Liver (tissue), 9 donors: ENCODE measurements around the gene TERT. TPM values are rescaled to one million over a fixed set of nuclear protein-coding genes. Genes with fewer than 3 reads are reported as not detected.

ENCODE experiments used
- DNase-seq: peaks from one replicate; pipeline ENCODE4 v3.0.0-alpha.2; 2017; ENCODE audit warnings: low spot score
- H3K27ac ChIP-seq, 2 donors: one replicate each; pipeline ENCODE4 v1.7.0; 2013; ENCODE audit warnings: inconsistent platforms in 2 of 2, low read length in 2 of 2, control low read depth in 1 of 2, low read depth in 1 of 2, mild to moderate bottlenecking in 1 of 2
- H3K27me3 ChIP-seq, 4 donors: one replicate each; pipeline versions ENCODE4 v1.6.1 to v1.7.0; 2013; ENCODE audit warnings: low read length in 3 of 4, inconsistent platforms in 1 of 4, mild to moderate bottlenecking in 1 of 4, moderate library complexity in 1 of 4; ENCODE audit not compliant: control insufficient read depth in 4 of 4, insufficient read depth in 4 of 4
- H3K36me3 ChIP-seq, 4 donors: one replicate each; pipeline versions ENCODE4 v1.6.1 to v1.7.0; 2013; ENCODE audit warnings: low read length in 3 of 4, mild to moderate bottlenecking in 3 of 4, low read depth in 1 of 4, moderate library complexity in 1 of 4; ENCODE audit not compliant: control insufficient read depth in 4 of 4, insufficient read depth in 3 of 4
- H3K4me1 ChIP-seq, 4 donors: one replicate each; pipeline versions ENCODE4 v1.6.1 to v1.7.0; 2013; ENCODE audit warnings: low read length in 3 of 4, mild to moderate bottlenecking in 3 of 4, moderate library complexity in 1 of 4; ENCODE audit not compliant: control insufficient read depth in 4 of 4, insufficient read depth in 4 of 4
- H3K4me3 ChIP-seq, 3 donors: one replicate each; pipeline versions ENCODE4 v1.6.1 to v1.7.0; 2013; ENCODE audit warnings: low read length in 3 of 3, control low read depth in 1 of 3, low read depth in 1 of 3, mild to moderate bottlenecking in 1 of 3
- H3K9ac ChIP-seq, 2 donors: one replicate each; pipeline ENCODE4 v1.7.0; 2013; ENCODE audit warnings: low read length in 2 of 2, mild to moderate bottlenecking in 2 of 2, moderate library complexity in 2 of 2, control low read depth in 1 of 2, low read depth in 1 of 2
- H3K9me3 ChIP-seq, 4 donors: one replicate each; pipeline versions ENCODE4 v1.6.1 to v1.7.0; 2013; ENCODE audit warnings: low read length in 3 of 4; ENCODE audit not compliant: control insufficient read depth in 4 of 4
- EGR1 ChIP-seq, 2 donors: IDR thresholded peaks; 2 replicates each; pipeline ENCODE4 v1.6.1; 2016 to 2018; ENCODE audit warnings: antibody characterized with exemption in 2 of 2, low read depth in 2 of 2
- FOXA1 ChIP-seq: IDR thresholded peaks from 2 replicates; pipeline ENCODE4 v1.6.1; 2016; ENCODE audit warnings: antibody characterized with exemption
- FOXA2 ChIP-seq: IDR thresholded peaks from 2 replicates; pipeline ENCODE4 v1.6.1; 2016; ENCODE audit warnings: antibody characterized with exemption
- GABPA ChIP-seq, 2 donors: IDR thresholded peaks in 1 of 2; conservative IDR thresholded peaks in 1 of 2; 2 replicates each; pipeline ENCODE4 v1.6.1; 2016; ENCODE audit warnings: antibody characterized with exemption in 2 of 2, mild to moderate bottlenecking in 1 of 2, moderate library complexity in 1 of 2
- HNF4A ChIP-seq, 2 donors: conservative IDR thresholded peaks; 2 replicates each; pipeline ENCODE4 v1.6.1; 2016; ENCODE audit warnings: antibody characterized with exemption in 2 of 2, mild to moderate bottlenecking in 2 of 2
- HNF4G ChIP-seq: IDR thresholded peaks from 2 replicates; pipeline ENCODE4 v1.6.1; 2016; ENCODE audit warnings: antibody characterized with exemption
- JUND ChIP-seq, 2 donors: IDR thresholded peaks; 2 replicates each; pipeline ENCODE4 v1.6.1; 2016; ENCODE audit warnings: antibody characterized with exemption in 2 of 2
- NR2F2 ChIP-seq: IDR thresholded peaks from 2 replicates; pipeline ENCODE4 v1.6.1; 2016; ENCODE audit warnings: antibody characterized with exemption
- RAD21 ChIP-seq, 2 donors: IDR thresholded peaks; 2 replicates each; pipeline ENCODE4 v1.6.1; 2016; ENCODE audit warnings: antibody characterized with exemption in 2 of 2, mild to moderate bottlenecking in 2 of 2
- RXRA ChIP-seq, 2 donors: IDR thresholded peaks; 2 replicates each; pipeline ENCODE4 v1.6.1; 2017 to 2018; ENCODE audit warnings: antibody characterized with exemption in 2 of 2, mild to moderate bottlenecking in 1 of 2
- SP1 ChIP-seq: IDR thresholded peaks from 2 replicates; pipeline ENCODE4 v1.6.1; 2018; ENCODE audit warnings: antibody characterized with exemption, mild to moderate bottlenecking
- TAF1 ChIP-seq: conservative IDR thresholded peaks from 2 replicates; pipeline ENCODE4 v1.6.1; 2016; ENCODE audit warnings: antibody characterized with exemption, mild to moderate bottlenecking
- YY1 ChIP-seq: IDR thresholded peaks from 2 replicates; pipeline ENCODE4 v1.6.1; 2016; ENCODE audit warnings: antibody characterized with exemption, mild to moderate bottlenecking
- WGBS: extraction: QIAGEN DNeasy Blood & Tissue Kit; methylation state at CpG from one replicate; pipeline ENCODE4 v1.1.7; 2013; 5-methylcytosine and 5-hydroxymethylcytosine counted together
- polyA plus RNA-seq, 2 donors: library from polyadenylated mRNA; stranded (reverse) in 1 of 2; unstranded in 1 of 2; fragments of 200-250 nt in 1 of 2; fragments of >200 nt in 1 of 2; fragmentation: Nextera tagmentation in 1 of 2; extraction: Ambion mirVana in 1 of 2; gene quantifications; one replicate each; pipeline versions ENCODE4 v1.2.1 to v1.2.3, GENCODE V29; 2013 to 2015
- total RNA-seq, 2 donors: library from RNA; depleted of rRNA; stranded (reverse); fragments of >200 nt; gene quantifications; one replicate each; pipeline ENCODE4 v1.2.3, GENCODE V29; 2014
- TF ChIP-seq, protein P1 (sequence below): fragments of 150-350 bp; IDR thresholded peaks from 2 replicates; pipeline ENCODE4 v1.5.1; 2017; ENCODE audit warnings: improper control_type of control experiment, low read depth, low read length; ENCODE audit not compliant: missing input control
- TF ChIP-seq, protein P2 (sequence below): IDR thresholded peaks from 2 replicates; pipeline ENCODE4 v1.6.1; 2016; ENCODE audit warnings: antibody characterized with exemption, mild to moderate bottlenecking
- TF ChIP-seq, protein P3 (sequence below): IDR thresholded peaks from 2 replicates; pipeline ENCODE4 v1.6.1; 2016; ENCODE audit warnings: antibody characterized with exemption
- TF ChIP-seq, protein P4 (sequence below): IDR thresholded peaks from 2 replicates; pipeline ENCODE4 v1.6.1; 2016; ENCODE audit warnings: antibody characterized with exemption
- TF ChIP-seq, protein P5 (sequence below): IDR thresholded peaks from 2 replicates; pipeline ENCODE4 v1.6.1; 2016; ENCODE audit warnings: antibody characterized with exemption
- donor health status: healthy.
- donor health status: healthy.
- donor health status: healthy.
- donor health status: healthy.
- donor health status: healthy.

TERT gene
- total and polyA plus RNA-seq, 4 donors, result 0.14 TPM; not detected in 3

DNA sequence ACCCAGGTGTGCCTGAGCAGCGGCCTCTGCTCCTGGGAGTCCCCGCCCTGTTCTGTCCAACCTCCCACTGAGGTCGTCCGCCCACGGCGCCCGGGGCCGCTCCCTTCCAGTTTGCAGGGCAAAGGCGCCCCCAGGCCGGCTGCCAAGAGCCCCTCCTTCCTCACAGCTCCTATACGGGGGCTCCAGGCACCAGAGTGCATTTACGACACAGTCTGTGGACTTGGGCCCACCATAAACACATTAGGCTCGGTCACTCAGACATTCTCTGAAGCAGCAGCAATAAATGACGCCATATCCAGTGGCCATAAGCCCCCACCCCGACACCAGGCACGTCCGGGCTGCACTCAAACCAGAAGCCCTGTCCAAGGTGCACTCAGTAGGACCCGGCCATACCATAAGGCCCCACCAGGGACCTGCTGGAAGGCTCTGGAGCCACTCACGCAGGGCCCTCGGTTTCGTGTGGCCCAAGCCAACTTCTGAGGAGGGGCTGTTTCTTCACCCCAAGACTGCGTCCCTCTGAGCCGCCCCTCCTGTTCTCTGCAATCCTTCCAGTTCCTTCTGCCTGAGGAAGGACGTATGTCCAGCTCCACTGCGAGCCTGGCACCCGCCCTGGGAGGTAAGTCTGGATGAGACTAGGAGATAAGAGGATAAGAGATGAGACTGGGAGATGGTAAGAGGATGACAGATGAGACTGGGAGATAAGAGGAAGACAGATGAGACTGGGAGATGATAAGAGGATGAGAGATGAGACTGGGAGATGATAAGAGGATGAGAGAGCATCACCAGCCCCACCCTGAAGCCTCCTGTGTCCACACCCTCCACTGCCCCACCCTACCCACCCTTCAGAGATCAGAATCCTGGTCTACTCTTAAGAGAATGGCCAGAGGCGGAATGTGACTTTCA is 42.9 kb downstream of the TERT start (continued):
- TF ChIP-seq, protein P1, sequence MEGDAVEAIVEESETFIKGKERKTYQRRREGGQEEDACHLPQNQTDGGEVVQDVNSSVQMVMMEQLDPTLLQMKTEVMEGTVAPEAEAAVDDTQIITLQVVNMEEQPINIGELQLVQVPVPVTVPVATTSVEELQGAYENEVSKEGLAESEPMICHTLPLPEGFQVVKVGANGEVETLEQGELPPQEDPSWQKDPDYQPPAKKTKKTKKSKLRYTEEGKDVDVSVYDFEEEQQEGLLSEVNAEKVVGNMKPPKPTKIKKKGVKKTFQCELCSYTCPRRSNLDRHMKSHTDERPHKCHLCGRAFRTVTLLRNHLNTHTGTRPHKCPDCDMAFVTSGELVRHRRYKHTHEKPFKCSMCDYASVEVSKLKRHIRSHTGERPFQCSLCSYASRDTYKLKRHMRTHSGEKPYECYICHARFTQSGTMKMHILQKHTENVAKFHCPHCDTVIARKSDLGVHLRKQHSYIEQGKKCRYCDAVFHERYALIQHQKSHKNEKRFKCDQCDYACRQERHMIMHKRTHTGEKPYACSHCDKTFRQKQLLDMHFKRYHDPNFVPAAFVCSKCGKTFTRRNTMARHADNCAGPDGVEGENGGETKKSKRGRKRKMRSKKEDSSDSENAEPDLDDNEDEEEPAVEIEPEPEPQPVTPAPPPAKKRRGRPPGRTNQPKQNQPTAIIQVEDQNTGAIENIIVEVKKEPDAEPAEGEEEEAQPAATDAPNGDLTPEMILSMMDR, result no peak
- TF ChIP-seq HNF4G, result no peak

DNA sequence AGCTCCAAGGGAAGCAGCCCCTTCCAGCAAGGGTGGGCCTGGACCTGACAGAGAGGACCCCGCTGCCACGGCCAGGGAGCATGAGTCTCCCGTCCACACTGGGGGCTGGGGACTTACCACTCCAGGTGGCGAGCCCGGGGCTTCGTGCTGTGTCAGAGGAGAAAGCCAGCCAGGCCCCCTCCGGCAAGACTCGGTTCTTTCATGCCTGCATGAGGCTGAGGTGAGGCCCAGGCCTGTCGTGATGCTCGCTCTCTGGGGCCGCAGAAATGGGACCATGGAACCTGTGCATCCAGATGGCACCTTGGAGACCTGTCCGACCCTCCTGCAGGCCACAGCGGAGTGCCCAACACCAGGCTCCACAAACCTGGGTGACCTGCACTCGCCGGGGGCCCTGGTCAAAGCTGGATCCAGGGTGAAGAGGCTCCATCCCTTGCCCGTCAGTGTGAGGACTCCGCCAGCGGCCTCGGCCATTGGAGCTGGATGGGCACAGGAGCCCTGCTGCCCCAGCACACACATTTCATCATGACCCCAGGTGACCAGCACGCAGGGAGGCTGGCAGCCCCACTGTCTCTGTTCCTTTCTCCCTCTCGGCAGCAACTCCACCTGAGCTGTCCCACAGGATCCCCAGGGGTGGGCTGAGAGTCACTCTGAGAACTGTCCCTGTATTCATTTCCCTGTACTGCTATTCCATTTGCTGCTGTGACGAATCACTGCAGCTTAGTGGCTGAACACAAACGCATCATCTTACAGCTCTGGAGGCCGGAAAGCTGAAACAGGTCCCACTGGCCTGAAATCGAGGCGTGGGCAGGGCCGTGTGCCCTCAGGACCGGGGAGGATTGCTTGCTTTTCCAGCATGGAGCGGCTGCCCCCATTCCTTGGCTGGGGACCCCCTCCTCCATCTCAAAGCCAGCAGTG is 45.2 kb downstream of the TERT start:
- no peaks in the 10 kb centered on the region for H3K36me3 ChIP-seq
- H3K9me3 ChIP-seq, result no peaks in the 10 kb centered on the region
- WGBS, result 76% methylated on average over 29 of the region's 29 CpGs
- H3K4me3 ChIP-seq, result no peak overlapping the region
- no peak for TF ChIP-seq TAF1
- no peak for TF ChIP-seq FOXA2
- TF ChIP-seq RXRA (IDR thresholded peaks at IDR 0.05), result no peak
- no peak for TF ChIP-seq EGR1 (IDR thresholded peaks at IDR 0.05; ENCODE audit: low read depth in 2 of 2)
- no peak for TF ChIP-seq RAD21 (IDR thresholded peaks at IDR 0.05)
- TF ChIP-seq SP1, result no peak
- TF ChIP-seq, protein P2, sequence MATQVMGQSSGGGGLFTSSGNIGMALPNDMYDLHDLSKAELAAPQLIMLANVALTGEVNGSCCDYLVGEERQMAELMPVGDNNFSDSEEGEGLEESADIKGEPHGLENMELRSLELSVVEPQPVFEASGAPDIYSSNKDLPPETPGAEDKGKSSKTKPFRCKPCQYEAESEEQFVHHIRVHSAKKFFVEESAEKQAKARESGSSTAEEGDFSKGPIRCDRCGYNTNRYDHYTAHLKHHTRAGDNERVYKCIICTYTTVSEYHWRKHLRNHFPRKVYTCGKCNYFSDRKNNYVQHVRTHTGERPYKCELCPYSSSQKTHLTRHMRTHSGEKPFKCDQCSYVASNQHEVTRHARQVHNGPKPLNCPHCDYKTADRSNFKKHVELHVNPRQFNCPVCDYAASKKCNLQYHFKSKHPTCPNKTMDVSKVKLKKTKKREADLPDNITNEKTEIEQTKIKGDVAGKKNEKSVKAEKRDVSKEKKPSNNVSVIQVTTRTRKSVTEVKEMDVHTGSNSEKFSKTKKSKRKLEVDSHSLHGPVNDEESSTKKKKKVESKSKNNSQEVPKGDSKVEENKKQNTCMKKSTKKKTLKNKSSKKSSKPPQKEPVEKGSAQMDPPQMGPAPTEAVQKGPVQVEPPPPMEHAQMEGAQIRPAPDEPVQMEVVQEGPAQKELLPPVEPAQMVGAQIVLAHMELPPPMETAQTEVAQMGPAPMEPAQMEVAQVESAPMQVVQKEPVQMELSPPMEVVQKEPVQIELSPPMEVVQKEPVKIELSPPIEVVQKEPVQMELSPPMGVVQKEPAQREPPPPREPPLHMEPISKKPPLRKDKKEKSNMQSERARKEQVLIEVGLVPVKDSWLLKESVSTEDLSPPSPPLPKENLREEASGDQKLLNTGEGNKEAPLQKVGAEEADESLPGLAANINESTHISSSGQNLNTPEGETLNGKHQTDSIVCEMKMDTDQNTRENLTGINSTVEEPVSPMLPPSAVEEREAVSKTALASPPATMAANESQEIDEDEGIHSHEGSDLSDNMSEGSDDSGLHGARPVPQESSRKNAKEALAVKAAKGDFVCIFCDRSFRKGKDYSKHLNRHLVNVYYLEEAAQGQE, result no peak
- no peak for TF ChIP-seq HNF4A (conservative IDR thresholded peaks at IDR 0.05)
- TF ChIP-seq, protein P1, result no peak
- no peak for TF ChIP-seq HNF4G
- TF ChIP-seq, protein P3, sequence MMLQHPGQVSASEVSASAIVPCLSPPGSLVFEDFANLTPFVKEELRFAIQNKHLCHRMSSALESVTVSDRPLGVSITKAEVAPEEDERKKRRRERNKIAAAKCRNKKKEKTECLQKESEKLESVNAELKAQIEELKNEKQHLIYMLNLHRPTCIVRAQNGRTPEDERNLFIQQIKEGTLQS, result no peak
- TF ChIP-seq NR2F2, result no peak
- TF ChIP-seq JUND (IDR thresholded peaks at IDR 0.05), result no peak
- TF ChIP-seq, protein P4, sequence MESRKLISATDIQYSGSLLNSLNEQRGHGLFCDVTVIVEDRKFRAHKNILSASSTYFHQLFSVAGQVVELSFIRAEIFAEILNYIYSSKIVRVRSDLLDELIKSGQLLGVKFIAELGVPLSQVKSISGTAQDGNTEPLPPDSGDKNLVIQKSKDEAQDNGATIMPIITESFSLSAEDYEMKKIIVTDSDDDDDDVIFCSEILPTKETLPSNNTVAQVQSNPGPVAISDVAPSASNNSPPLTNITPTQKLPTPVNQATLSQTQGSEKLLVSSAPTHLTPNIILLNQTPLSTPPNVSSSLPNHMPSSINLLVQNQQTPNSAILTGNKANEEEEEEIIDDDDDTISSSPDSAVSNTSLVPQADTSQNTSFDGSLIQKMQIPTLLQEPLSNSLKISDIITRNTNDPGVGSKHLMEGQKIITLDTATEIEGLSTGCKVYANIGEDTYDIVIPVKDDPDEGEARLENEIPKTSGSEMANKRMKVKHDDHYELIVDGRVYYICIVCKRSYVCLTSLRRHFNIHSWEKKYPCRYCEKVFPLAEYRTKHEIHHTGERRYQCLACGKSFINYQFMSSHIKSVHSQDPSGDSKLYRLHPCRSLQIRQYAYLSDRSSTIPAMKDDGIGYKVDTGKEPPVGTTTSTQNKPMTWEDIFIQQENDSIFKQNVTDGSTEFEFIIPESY, result no peak
- TF ChIP-seq, protein P5, sequence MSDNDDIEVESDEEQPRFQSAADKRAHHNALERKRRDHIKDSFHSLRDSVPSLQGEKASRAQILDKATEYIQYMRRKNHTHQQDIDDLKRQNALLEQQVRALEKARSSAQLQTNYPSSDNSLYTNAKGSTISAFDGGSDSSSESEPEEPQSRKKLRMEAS, result no peak
- TF ChIP-seq FOXA1, result no peak
- TF ChIP-seq GABPA (IDR thresholded peaks at IDR 0.05 in 1 of 2, conservative IDR thresholded peaks at IDR 0.05 in 1 of 2), result no peak
- TF ChIP-seq YY1, result no peak
- H3K27me3 ChIP-seq, result peaks cover 0 to 3% (median 1%) of the 10 kb centered on the region in 4 donors
- no peak overlapping the region for H3K9ac ChIP-seq
- DNase-seq, result no peak
- no peaks in the 10 kb centered on the region for H3K4me1 ChIP-seq
- no peak overlapping the region for H3K27ac ChIP-seq
